CD4-positive, alpha-beta T cell (primary cell): Measurements from ENCODE around the gene DENND1A. TPM values are rescaled to one million over a fixed set of nuclear protein-coding genes. Genes with fewer than 3 reads are reported as not detected.

ENCODE experiments used
- ATAC-seq: fragments of 200-7000 bp; cut with Tn5 transposase; one replicate; pipeline ENCODE4 v1.10.0; 2022; ENCODE audit warnings: mild to moderate bottlenecking; ENCODE audit not compliant: poor library complexity
- CTCF ChIA-PET: fragments of 350-600 bp; sonication (Branson Sonifier 250); formaldehyde crosslinking; loops from one replicate; lab custom pipeline; 2021; ENCODE audit warnings: antibody characterized with exemption, inconsistent platforms; lab: Charles Lee
- POLR2A ChIA-PET: fragments of 350-600 bp; sonication (Branson Sonifier 250); formaldehyde crosslinking; loops from one replicate; lab custom pipeline; 2021; ENCODE audit warnings: antibody characterized with exemption, inconsistent platforms; lab: Charles Lee
- DNase-seq, 14 experiments: peaks; one replicate each; pipeline ENCODE4 v3.0.0-alpha.2; 2013 to 2020; ENCODE audit warnings: mixed read lengths in 2 of 14
- H3K27ac ChIP-seq, 2 donors: one replicate each; pipeline versions ENCODE4 v1.5.1 to v1.7.0; 2013; ENCODE audit warnings: low read length in 2 of 2, low read depth in 1 of 2, mild to moderate bottlenecking in 1 of 2
- H3K27me3 ChIP-seq, 2 experiments: 1 replicate in 1 of 2; 2 replicates in 1 of 2; pipeline versions ENCODE4 v1.6.1 to v1.7.0; 2013; ENCODE audit warnings: low read length in 2 of 2, control low read depth in 1 of 2, mild to moderate bottlenecking in 1 of 2, moderate library complexity in 1 of 2; ENCODE audit not compliant: insufficient read depth in 2 of 2, control insufficient read depth in 1 of 2
- H3K36me3 ChIP-seq: one replicate; pipeline ENCODE4 v1.6.1; 2013; ENCODE audit warnings: low read length, control low read depth; ENCODE audit not compliant: insufficient read depth
- H3K4me1 ChIP-seq: one replicate; pipeline ENCODE4 v1.6.1; 2013; ENCODE audit warnings: low read length, control low read depth; ENCODE audit not compliant: insufficient read depth
- H3K4me3 ChIP-seq: one replicate; pipeline ENCODE4 v1.5.1; 2013; ENCODE audit warnings: mild to moderate bottlenecking, low read length, moderate library complexity
- H3K9me3 ChIP-seq, 2 experiments: 1 replicate in 1 of 2; 2 replicates in 1 of 2; pipeline versions ENCODE4 v1.6.1 to v1.7.0; 2013; ENCODE audit warnings: low read length in 2 of 2, mild to moderate bottlenecking in 2 of 2, control low read depth in 1 of 2, moderate library complexity in 1 of 2; ENCODE audit not compliant: control insufficient read depth in 1 of 2, insufficient read depth in 1 of 2
- H3K27ac Mint-ChIP-seq: one replicate; pipeline ENCODE4 v1.8.0; 2020; ENCODE audit warnings: mixed read lengths
- H3K27me3 Mint-ChIP-seq: one replicate; pipeline ENCODE4 v1.8.0; 2021; ENCODE audit warnings: mixed read lengths
- H3K36me3 Mint-ChIP-seq: one replicate; pipeline ENCODE4 v1.8.0; 2021; ENCODE audit warnings: low read depth, mixed read lengths
- H3K4me1 Mint-ChIP-seq: one replicate; pipeline ENCODE4 v1.8.0; 2021; ENCODE audit warnings: low read depth, mixed read lengths
- H3K4me3 Mint-ChIP-seq: one replicate; pipeline ENCODE4 v1.8.0; 2020; ENCODE audit warnings: mild to moderate bottlenecking, mixed read lengths
- H3K9me3 Mint-ChIP-seq: one replicate; pipeline ENCODE4 v1.8.0; 2020; ENCODE audit warnings: mixed read lengths
- CTCF ChIP-seq: fragments of 200-600 bp; IDR thresholded peaks from one replicate; pipeline ENCODE4 v1.8.0; 2022; ENCODE audit warnings: antibody characterized with exemption, mild to moderate bottlenecking
- intact Hi-C, 2 experiments: fragments of 100-400 bp; cut with DNase I in 1 of 2; cut with micrococcal nuclease in 1 of 2; formaldehyde crosslinking; loops; one replicate each; pipeline versions ENCODE4 v1.15.1 to v1.9.0; 2023 to 2025; cut with DNase I, micrococcal nuclease
- total RNA-seq, 174 experiments: library from RNA in 2 of 174; stranded (reverse) in 2 of 174; gene quantifications; one replicate each; pipeline ENCODE4 v1.2.3 and lab custom pipeline; 2021 to 2026

Gene DENND1A
- total RNA-seq, 2 experiments from 2014 or later: 20.0 to 20.6 TPM

- no peaks in the 10 kb centered on the region for H3K27me3 Mint-ChIP-seq
- ATAC-seq: no peak
- no peak for TF ChIP-seq CTCF
- H3K36me3 Mint-ChIP-seq: peaks cover 9% of the 10 kb centered on the region
- H3K27me3 ChIP-seq: no peaks in the 10 kb centered on the region
- ChIA-PET CTCF (no interaction called here), POLR2A (no interaction called here)
- H3K27ac Mint-ChIP-seq: no peak overlapping the region
- DNase-seq: no peak
- no peak overlapping the region for H3K27ac ChIP-seq
- H3K9me3 ChIP-seq: no peaks in the 10 kb centered on the region
- H3K4me1 Mint-ChIP-seq: no peaks in the 10 kb centered on the region
- H3K4me1 ChIP-seq: no peaks in the 10 kb centered on the region
- intact Hi-C loops: no loop called here
- H3K4me3 ChIP-seq: no peak overlapping the region
- no peaks in the 10 kb centered on the region for H3K36me3 ChIP-seq
- no peak overlapping the region for H3K4me3 Mint-ChIP-seq
- no peaks in the 10 kb centered on the region for H3K9me3 Mint-ChIP-seq
Observed at GRCh38 chr9:123787416-123787815, 142.5 kb downstream of the DENND1A start.

GRCh38 chr9:123784518-123784917, 145.4 kb downstream of the DENND1A start:
- POLR2A ChIA-PET: no interaction called here
- CTCF ChIA-PET: no interaction called here
- H3K36me3 Mint-ChIP-seq: peaks cover 6% of the 10 kb centered on the region

GRCh38 chr9:123778232-123778902, 151.6 kb downstream of the DENND1A start:
- Histone ChIP-seq H3K36me3 (no peaks in the 10 kb centered on the region), H3K4me3 (no peak overlapping the region), H3K27me3 (no peaks in the 10 kb centered on the region), H3K9me3 (no peaks in the 10 kb centered on the region), H3K27ac (no peak overlapping the region), H3K4me1 (no peaks in the 10 kb centered on the region)
- Mint-ChIP-seq H3K4me1 (peaks cover 11% of the 10 kb centered on the region), H3K9me3 (no peaks in the 10 kb centered on the region), H3K36me3 (no peaks in the 10 kb centered on the region), H3K4me3 (no peak overlapping the region), H3K27ac (no peak overlapping the region), H3K27me3 (no peaks in the 10 kb centered on the region)
- TF ChIP-seq CTCF: no peak
- intact Hi-C loops: no loop called here
- DNase-seq (no peak), ATAC-seq (no peak)
- POLR2A ChIA-PET: no interaction called here
- CTCF ChIA-PET: no interaction called here

More at GRCh38 chr9:123784518-123784917, 145.4 kb downstream of the DENND1A start:
- H3K9me3 Mint-ChIP-seq: no peaks in the 10 kb centered on the region
- DNase-seq: no peak
- H3K4me1 Mint-ChIP-seq: no peaks in the 10 kb centered on the region
- no peak overlapping the region for H3K27ac ChIP-seq
- no peak overlapping the region for H3K4me3 Mint-ChIP-seq
- no peak for ATAC-seq
- H3K4me3 ChIP-seq: no peak overlapping the region
- H3K4me1 ChIP-seq: no peaks in the 10 kb centered on the region
- intact Hi-C loops: no loop called here
- H3K27me3 ChIP-seq: no peaks in the 10 kb centered on the region
- H3K27ac Mint-ChIP-seq: no peak overlapping the region
- H3K36me3 ChIP-seq: no peaks in the 10 kb centered on the region
- no peak for TF ChIP-seq CTCF
- H3K9me3 ChIP-seq: no peaks in the 10 kb centered on the region
- no peaks in the 10 kb centered on the region for H3K27me3 Mint-ChIP-seq
